DOHH2 (cell line): ENCODE measurements around the gene DCAF6.
"Not testable (repeated sequence)": the region's sequence is repeated elsewhere in the genome, so short reads cannot be mapped to it uniquely, and the experiment has no call there.

Source experiments
- EZH2phosphoT487 ChIP-seq: fragments of 200-600 bp; sonication (generic); IDR thresholded peaks from 2 replicates; pipeline ENCODE4 v1.6.1; 2017; ENCODE audit warnings: borderline replicate concordance, mild to moderate bottlenecking, antibody characterized with exemption, low read length, moderate library complexity, mixed read lengths
- TF ChIP-seq, protein P1 (sequence below): fragments of 200-600 bp; sonication (generic); IDR thresholded peaks from one replicate; pipeline ENCODE4 v1.5.1; 2014; ENCODE audit warnings: antibody characterized with exemption, mild to moderate bottlenecking, low read depth, low read length; ENCODE audit not compliant: poor library complexity, severe bottlenecking

DNA sequence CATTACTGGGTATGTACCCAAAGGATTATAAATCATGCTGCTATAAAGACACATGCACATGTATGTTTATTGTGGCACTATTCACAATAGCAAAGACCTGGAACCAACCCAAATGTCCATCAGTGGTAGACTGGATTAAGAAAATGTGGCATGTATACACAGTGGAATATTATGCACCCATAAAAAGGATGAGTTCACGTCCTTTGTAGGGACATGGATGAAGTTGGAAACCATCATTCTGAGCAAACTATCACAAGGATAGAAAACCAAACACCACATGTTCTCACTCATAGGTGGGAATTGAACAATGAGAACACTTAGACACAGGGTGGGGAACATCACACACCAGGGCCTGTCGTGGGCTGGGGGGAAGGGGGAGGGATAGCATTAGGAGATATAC is 49.3 kb upstream of the DCAF6 start:
- TF ChIP-seq EZH2phosphoT487, result not testable (repeated sequence)
- TF ChIP-seq, protein P1, sequence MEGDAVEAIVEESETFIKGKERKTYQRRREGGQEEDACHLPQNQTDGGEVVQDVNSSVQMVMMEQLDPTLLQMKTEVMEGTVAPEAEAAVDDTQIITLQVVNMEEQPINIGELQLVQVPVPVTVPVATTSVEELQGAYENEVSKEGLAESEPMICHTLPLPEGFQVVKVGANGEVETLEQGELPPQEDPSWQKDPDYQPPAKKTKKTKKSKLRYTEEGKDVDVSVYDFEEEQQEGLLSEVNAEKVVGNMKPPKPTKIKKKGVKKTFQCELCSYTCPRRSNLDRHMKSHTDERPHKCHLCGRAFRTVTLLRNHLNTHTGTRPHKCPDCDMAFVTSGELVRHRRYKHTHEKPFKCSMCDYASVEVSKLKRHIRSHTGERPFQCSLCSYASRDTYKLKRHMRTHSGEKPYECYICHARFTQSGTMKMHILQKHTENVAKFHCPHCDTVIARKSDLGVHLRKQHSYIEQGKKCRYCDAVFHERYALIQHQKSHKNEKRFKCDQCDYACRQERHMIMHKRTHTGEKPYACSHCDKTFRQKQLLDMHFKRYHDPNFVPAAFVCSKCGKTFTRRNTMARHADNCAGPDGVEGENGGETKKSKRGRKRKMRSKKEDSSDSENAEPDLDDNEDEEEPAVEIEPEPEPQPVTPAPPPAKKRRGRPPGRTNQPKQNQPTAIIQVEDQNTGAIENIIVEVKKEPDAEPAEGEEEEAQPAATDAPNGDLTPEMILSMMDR, result not testable (repeated sequence)
